HEK293 (cell line): Measurements from ENCODE around the gene FREM1.

Experiments used
- HOXD13 ChIP-seq: sonication (generic); formaldehyde crosslinking; IDR thresholded peaks from 2 replicates; pipeline ENCODE4 v1.8.0; 2022; ENCODE audit warnings: missing genetic modification reagents, borderline replicate concordance
- TCF7L2 ChIP-seq: IDR thresholded peaks from 2 replicates; pipeline ENCODE4 v1.6.1; 2011; ENCODE audit warnings: low read depth, mild to moderate bottlenecking, inconsistent platforms, low read length, moderate library complexity, borderline replicate concordance
- YY1 ChIP-seq: fragments of 450-650 bp; formaldehyde crosslinking; IDR thresholded peaks from 2 replicates; pipeline ENCODE4 v1.5.1; 2018; ENCODE audit warnings: missing biosample characterization, missing genetic modification characterization
- ZBTB7A ChIP-seq: fragments of 450-650 bp; formaldehyde crosslinking; IDR thresholded peaks from 2 replicates; pipeline ENCODE4 v1.5.1; 2016; ENCODE audit warnings: low read depth, missing biosample characterization, missing genetic modification characterization
- ZFHX2 ChIP-seq: fragments of 450-650 bp; formaldehyde crosslinking; conservative IDR thresholded peaks from 2 replicates; pipeline ENCODE4 v1.5.1; 2016; ENCODE audit warnings: missing biosample characterization, missing genetic modification characterization
- ZNF354C ChIP-seq: fragments of 450-650 bp; formaldehyde crosslinking; IDR thresholded peaks from 2 replicates; pipeline ENCODE4 v1.5.1; 2016; ENCODE audit warnings: missing biosample characterization, missing genetic modification characterization, low read depth, borderline replicate concordance
- ZNF558 ChIP-seq: fragments of 450-650 bp; formaldehyde crosslinking; IDR thresholded peaks from 2 replicates; pipeline ENCODE4 v1.5.1; 2016; ENCODE audit warnings: missing biosample characterization, missing genetic modification characterization
- ZNF629 ChIP-seq: fragments of 450-650 bp; formaldehyde crosslinking; IDR thresholded peaks from 2 replicates; pipeline ENCODE4 v1.5.1; 2017; ENCODE audit warnings: missing biosample characterization, missing genetic modification characterization
- ZNF677 ChIP-seq: fragments of 450-650 bp; IDR thresholded peaks from 2 replicates; pipeline ENCODE4 v1.5.0; 2018; ENCODE audit warnings: missing biosample characterization, mild to moderate bottlenecking, missing genetic modification characterization, moderate library complexity
- ZNF707 ChIP-seq: fragments of 450-650 bp; formaldehyde crosslinking; IDR thresholded peaks from 2 replicates; pipeline ENCODE4 v1.5.1; 2016; ENCODE audit warnings: missing biosample characterization, missing genetic modification characterization
- TF ChIP-seq, protein P1 (sequence below): fragments of 450-650 bp; formaldehyde crosslinking; IDR thresholded peaks from 2 replicates; pipeline ENCODE4 v1.5.1; 2016; ENCODE audit warnings: missing biosample characterization, missing genetic modification characterization
- TF ChIP-seq, protein P2 (sequence below): fragments of 450-650 bp; formaldehyde crosslinking; IDR thresholded peaks from 2 replicates; pipeline ENCODE4 v1.5.1; 2016; ENCODE audit warnings: missing biosample characterization, missing genetic modification characterization
- TF ChIP-seq, protein P3 (sequence below): fragments of 450-650 bp; formaldehyde crosslinking; IDR thresholded peaks from 2 replicates; pipeline ENCODE4 v1.5.1; 2016; ENCODE audit warnings: missing biosample characterization, missing genetic modification characterization
- TF ChIP-seq, protein P4 (sequence below): fragments of 450-650 bp; formaldehyde crosslinking; IDR thresholded peaks from 2 replicates; pipeline ENCODE4 v1.5.1; 2016; ENCODE audit warnings: missing biosample characterization, missing genetic modification characterization, low read depth

DNA sequence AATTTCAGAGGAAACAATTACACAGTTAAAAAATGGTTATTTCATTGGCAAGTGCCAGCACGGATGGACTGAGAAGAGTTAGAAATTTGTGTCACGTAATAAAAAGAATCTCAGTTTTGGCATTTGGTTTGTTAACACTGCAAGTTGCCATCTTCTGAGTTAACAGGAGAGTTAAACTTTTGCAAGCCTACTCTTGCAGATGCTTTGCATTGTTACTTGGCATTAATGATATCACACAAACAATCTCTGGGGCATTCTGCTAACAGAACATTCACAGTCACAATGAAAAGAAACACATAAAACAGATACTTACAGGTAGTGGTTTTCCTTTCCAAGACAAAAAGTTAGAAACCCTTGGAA, 647 bp downstream of the FREM1 start:
- TF ChIP-seq ZNF354C (no peak), HOXD13 (no peak), ZNF677 (tag by site-specific recombination) (no peak), YY1 (tag by site-specific recombination) (no peak), ZNF629 (no peak), ZNF558 (tag by site-specific recombination) (no peak), ZBTB7A (tag by site-specific recombination) (no peak), TCF7L2 (no peak), ZNF707 (tag by site-specific recombination) (no peak), ZFHX2 (no peak)
- TF ChIP-seq, protein P1, sequence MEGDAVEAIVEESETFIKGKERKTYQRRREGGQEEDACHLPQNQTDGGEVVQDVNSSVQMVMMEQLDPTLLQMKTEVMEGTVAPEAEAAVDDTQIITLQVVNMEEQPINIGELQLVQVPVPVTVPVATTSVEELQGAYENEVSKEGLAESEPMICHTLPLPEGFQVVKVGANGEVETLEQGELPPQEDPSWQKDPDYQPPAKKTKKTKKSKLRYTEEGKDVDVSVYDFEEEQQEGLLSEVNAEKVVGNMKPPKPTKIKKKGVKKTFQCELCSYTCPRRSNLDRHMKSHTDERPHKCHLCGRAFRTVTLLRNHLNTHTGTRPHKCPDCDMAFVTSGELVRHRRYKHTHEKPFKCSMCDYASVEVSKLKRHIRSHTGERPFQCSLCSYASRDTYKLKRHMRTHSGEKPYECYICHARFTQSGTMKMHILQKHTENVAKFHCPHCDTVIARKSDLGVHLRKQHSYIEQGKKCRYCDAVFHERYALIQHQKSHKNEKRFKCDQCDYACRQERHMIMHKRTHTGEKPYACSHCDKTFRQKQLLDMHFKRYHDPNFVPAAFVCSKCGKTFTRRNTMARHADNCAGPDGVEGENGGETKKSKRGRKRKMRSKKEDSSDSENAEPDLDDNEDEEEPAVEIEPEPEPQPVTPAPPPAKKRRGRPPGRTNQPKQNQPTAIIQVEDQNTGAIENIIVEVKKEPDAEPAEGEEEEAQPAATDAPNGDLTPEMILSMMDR (tag by site-specific recombination) = no peak
- TF ChIP-seq, protein P2, sequence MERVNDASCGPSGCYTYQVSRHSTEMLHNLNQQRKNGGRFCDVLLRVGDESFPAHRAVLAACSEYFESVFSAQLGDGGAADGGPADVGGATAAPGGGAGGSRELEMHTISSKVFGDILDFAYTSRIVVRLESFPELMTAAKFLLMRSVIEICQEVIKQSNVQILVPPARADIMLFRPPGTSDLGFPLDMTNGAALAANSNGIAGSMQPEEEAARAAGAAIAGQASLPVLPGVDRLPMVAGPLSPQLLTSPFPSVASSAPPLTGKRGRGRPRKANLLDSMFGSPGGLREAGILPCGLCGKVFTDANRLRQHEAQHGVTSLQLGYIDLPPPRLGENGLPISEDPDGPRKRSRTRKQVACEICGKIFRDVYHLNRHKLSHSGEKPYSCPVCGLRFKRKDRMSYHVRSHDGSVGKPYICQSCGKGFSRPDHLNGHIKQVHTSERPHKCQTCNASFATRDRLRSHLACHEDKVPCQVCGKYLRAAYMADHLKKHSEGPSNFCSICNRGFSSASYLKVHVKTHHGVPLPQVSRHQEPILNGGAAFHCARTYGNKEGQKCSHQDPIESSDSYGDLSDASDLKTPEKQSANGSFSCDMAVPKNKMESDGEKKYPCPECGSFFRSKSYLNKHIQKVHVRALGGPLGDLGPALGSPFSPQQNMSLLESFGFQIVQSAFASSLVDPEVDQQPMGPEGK (tag by site-specific recombination) = no peak
- TF ChIP-seq, protein P3, sequence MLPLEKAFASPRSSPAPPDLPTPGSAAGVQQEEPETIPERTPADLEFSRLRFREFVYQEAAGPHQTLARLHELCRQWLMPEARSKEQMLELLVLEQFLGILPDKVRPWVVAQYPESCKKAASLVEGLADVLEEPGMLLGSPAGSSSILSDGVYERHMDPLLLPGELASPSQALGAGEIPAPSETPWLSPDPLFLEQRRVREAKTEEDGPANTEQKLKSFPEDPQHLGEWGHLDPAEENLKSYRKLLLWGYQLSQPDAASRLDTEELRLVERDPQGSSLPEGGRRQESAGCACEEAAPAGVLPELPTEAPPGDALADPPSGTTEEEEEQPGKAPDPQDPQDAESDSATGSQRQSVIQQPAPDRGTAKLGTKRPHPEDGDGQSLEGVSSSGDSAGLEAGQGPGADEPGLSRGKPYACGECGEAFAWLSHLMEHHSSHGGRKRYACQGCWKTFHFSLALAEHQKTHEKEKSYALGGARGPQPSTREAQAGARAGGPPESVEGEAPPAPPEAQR (tag by site-specific recombination) = no peak
- TF ChIP-seq, protein P4, sequence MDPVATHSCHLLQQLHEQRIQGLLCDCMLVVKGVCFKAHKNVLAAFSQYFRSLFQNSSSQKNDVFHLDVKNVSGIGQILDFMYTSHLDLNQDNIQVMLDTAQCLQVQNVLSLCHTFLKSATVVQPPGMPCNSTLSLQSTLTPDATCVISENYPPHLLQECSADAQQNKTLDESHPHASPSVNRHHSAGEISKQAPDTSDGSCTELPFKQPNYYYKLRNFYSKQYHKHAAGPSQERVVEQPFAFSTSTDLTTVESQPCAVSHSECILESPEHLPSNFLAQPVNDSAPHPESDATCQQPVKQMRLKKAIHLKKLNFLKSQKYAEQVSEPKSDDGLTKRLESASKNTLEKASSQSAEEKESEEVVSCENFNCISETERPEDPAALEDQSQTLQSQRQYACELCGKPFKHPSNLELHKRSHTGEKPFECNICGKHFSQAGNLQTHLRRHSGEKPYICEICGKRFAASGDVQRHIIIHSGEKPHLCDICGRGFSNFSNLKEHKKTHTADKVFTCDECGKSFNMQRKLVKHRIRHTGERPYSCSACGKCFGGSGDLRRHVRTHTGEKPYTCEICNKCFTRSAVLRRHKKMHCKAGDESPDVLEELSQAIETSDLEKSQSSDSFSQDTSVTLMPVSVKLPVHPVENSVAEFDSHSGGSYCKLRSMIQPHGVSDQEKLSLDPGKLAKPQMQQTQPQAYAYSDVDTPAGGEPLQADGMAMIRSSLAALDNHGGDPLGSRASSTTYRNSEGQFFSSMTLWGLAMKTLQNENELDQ (tag by site-specific recombination) = no peak
